ENCODE measurements around the gene CCDC158.

CCDC158 gene

GRCh38 chr4:76406081-76406480 lies 14.9 kb downstream of the CCDC158 start:
- Mint-ChIP-seq H3K4me1 (no peaks in the 10 kb centered on the region), H3K27me3 (ENCODE audit: low read depth) (no peaks in the 10 kb centered on the region), H3K27ac (no peak overlapping the region), H3K9me3 (no peaks in the 10 kb centered on the region), H3K4me3 (no peak overlapping the region), H3K36me3 (ENCODE audit: low read depth) (no peaks in the 10 kb centered on the region)
- no peak for TF ChIP-seq CTCF (IDR thresholded peaks at IDR 0.05; ENCODE audit: unreplicated experiment in 3 of 3)

DNA sequence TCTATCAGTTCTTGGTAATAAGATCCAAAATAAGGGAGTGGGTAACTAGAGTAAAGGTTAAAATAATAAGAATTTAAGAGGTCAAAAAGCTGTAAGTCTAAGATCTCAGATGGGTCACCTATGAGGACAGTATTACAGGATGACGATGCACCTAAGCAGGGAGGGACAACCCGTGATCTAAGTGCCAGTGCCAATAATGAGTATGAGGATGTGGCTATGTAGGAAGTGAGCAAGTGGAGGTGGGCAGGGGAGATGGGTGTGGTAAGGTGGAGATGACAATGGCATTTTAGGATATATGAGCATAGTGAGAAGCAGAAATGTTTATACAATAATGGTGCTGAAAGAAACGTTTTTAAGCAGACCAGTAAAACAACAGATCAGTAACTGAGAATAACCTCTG lies 19.3 kb downstream of the CCDC158 start:
- H3K9me3 Mint-ChIP-seq, result no peaks in the 10 kb centered on the region
- H3K4me3 Mint-ChIP-seq, result no peak overlapping the region

GRCh38 chr4:76388160-76388908 lies 32.6 kb downstream of the CCDC158 start:
- H3K27me3 Mint-ChIP-seq (ENCODE audit: low read depth), result no peaks in the 10 kb centered on the region
- H3K9me3 Mint-ChIP-seq, result peaks cover 52% of the 10 kb centered on the region
- no peak overlapping the region for H3K27ac Mint-ChIP-seq
- H3K36me3 Mint-ChIP-seq (ENCODE audit: low read depth), result no peaks in the 10 kb centered on the region
- H3K4me1 Mint-ChIP-seq, result no peaks in the 10 kb centered on the region
- TF ChIP-seq CTCF (IDR thresholded peaks at IDR 0.05; ENCODE audit: unreplicated experiment in 3 of 3), result no peak
- no peak overlapping the region for H3K4me3 Mint-ChIP-seq

More for the DNA sequence above, 19.3 kb downstream of the CCDC158 start:
- Mint-ChIP-seq H3K4me1 (no peaks in the 10 kb centered on the region), H3K27ac (no peak overlapping the region), H3K36me3 (ENCODE audit: low read depth) (no peaks in the 10 kb centered on the region), H3K27me3 (ENCODE audit: low read depth) (no peaks in the 10 kb centered on the region)
- TF ChIP-seq CTCF (IDR thresholded peaks at IDR 0.05; ENCODE audit: unreplicated experiment in 3 of 3), result no peak

- Mint-ChIP-seq H3K4me1 (no peaks in the 10 kb centered on the region), H3K36me3 (ENCODE audit: low read depth) (no peaks in the 10 kb centered on the region), H3K27ac (no peak overlapping the region), H3K9me3 (peaks cover 43% of the 10 kb centered on the region), H3K27me3 (ENCODE audit: low read depth) (no peaks in the 10 kb centered on the region), H3K4me3 (no peak overlapping the region)
- no peak for TF ChIP-seq CTCF (IDR thresholded peaks at IDR 0.05; ENCODE audit: unreplicated experiment in 3 of 3)
These were observed 34.2 kb downstream of the CCDC158 start for GRCh38 chr4:76386566-76387305.

GRCh38 chr4:76385974-76386373 lies 35.0 kb downstream of the CCDC158 start:
- peaks cover 41% of the 10 kb centered on the region for H3K9me3 Mint-ChIP-seq
- H3K27me3 Mint-ChIP-seq (ENCODE audit: low read depth), result no peaks in the 10 kb centered on the region
- no peak for TF ChIP-seq CTCF (IDR thresholded peaks at IDR 0.05; ENCODE audit: unreplicated experiment in 3 of 3)
- H3K27ac Mint-ChIP-seq, result no peak overlapping the region
- no peaks in the 10 kb centered on the region for H3K4me1 Mint-ChIP-seq
- no peak overlapping the region for H3K4me3 Mint-ChIP-seq
- H3K36me3 Mint-ChIP-seq (ENCODE audit: low read depth), result peaks cover 2% of the 10 kb centered on the region
